Panc1 (cell line): ENCODE measurements around the gene ATP6V0A4. TPM values are rescaled to one million over a fixed set of nuclear protein-coding genes. Genes with fewer than 3 reads are reported as not detected.

Experiments
- ATAC-seq: fragments of 200-7000 bp; cut with Tn5 transposase; 2 replicates; pipeline ENCODE4 v1.9.1; 2020; ENCODE audit warnings: mild to moderate bottlenecking, moderate library complexity
- BruUV-seq: library from RNA; stranded (reverse); fragments of 400-500 nt; replicated peaks from 2 replicates; lab custom pipeline; 2021; lab: Mats Ljungman, UMichigan
- CTCF ChIA-PET: fragments of 300-600 bp; sonication (Branson Sonifier 250); formaldehyde crosslinking; loops from one replicate; lab custom pipeline; 2022; ENCODE audit warnings: antibody characterized with exemption; lab: Charles Lee
- POLR2A ChIA-PET: fragments of 300-600 bp; sonication (Branson Sonifier 250); formaldehyde crosslinking; loops from one replicate; lab custom pipeline; 2022; ENCODE audit warnings: antibody characterized with exemption; lab: Charles Lee
- DNase-seq: peaks from one replicate; pipeline ENCODE4 v3.0.0-alpha.2; 2010; ENCODE audit warnings: low read depth, low spot score
- H3K27ac ChIP-seq: 2 replicates; pipeline ENCODE4 v1.5.1; 2011; ENCODE audit warnings: mild to moderate bottlenecking, low read length, inconsistent platforms
- H3K27me3 ChIP-seq: fragments of 200-500 bp; sonication (Bioruptor generic); 2 replicates; pipeline ENCODE4 v1.6.0; 2014; ENCODE audit warnings: low read length, inconsistent platforms; ENCODE audit not compliant: control insufficient read depth, insufficient read depth
- H3K36me3 ChIP-seq: fragments of 200-500 bp; sonication (Bioruptor generic); 2 replicates; pipeline ENCODE4 v1.5.1; 2014; ENCODE audit warnings: inconsistent platforms, mild to moderate bottlenecking, low read length, moderate library complexity; ENCODE audit not compliant: control insufficient read depth, insufficient read depth
- H3K4me1 ChIP-seq: 2 replicates; pipeline ENCODE4 v1.5.1; 2011; ENCODE audit warnings: inconsistent platforms, mild to moderate bottlenecking, low read length, moderate library complexity; ENCODE audit not compliant: control insufficient read depth, insufficient read depth
- H3K4me3 ChIP-seq, 2 experiments: 2 replicates each; pipeline ENCODE4 v1.5.1; 2011 to 2012; ENCODE audit warnings: low read depth in 2 of 2, low read length in 2 of 2, mild to moderate bottlenecking in 2 of 2, inconsistent platforms in 1 of 2, moderate library complexity in 1 of 2
- H3K9me3 ChIP-seq: fragments of 200-500 bp; sonication (Bioruptor generic); 2 replicates; pipeline ENCODE4 v1.5.1; 2014; ENCODE audit warnings: low read depth, mild to moderate bottlenecking, inconsistent platforms, low read length, moderate library complexity; ENCODE audit not compliant: control insufficient read depth, insufficient read depth
- CTCF ChIP-seq: fragments of 450-650 bp; IDR thresholded peaks from 2 replicates; pipeline ENCODE4 v1.5.1; 2017; ENCODE audit warnings: mild to moderate bottlenecking
- POLR2AphosphoS5 ChIP-seq: IDR thresholded peaks from 2 replicates; pipeline ENCODE4 v1.6.1; 2012; ENCODE audit warnings: mild to moderate bottlenecking, low read depth, low read length, moderate library complexity
- REST ChIP-seq, 2 experiments: IDR thresholded peaks; 2 replicates each; pipeline ENCODE4 v1.6.1; 2011 to 2012; ENCODE audit warnings: low read depth in 2 of 2, control low read depth in 1 of 2, low read length in 1 of 2, mild to moderate bottlenecking in 1 of 2, moderate library complexity in 1 of 2; ENCODE audit not compliant: insufficient read depth in 1 of 2
- SIN3A ChIP-seq: IDR thresholded peaks from 2 replicates; pipeline ENCODE4 v1.6.1; 2012; ENCODE audit warnings: low read depth, mild to moderate bottlenecking, low read length, moderate library complexity, borderline replicate concordance; ENCODE audit not compliant: insufficient read depth
- TCF7L2 ChIP-seq: IDR thresholded peaks from 2 replicates; pipeline ENCODE4 v1.6.1; 2011; ENCODE audit warnings: mild to moderate bottlenecking, low read depth, low read length, inconsistent platforms
- in situ Hi-C: cut with HindIII; loops from 2 replicates; pipeline ENCODE4 v1.10.0; 2016; ENCODE audit warnings: low sequenced_read_pairs, low pct_unique_long_range_greater_than_20kb
- intact Hi-C: fragments of 100-400 bp; cut with micrococcal nuclease; formaldehyde crosslinking; loops from one replicate; pipeline ENCODE4 v1.10.0; 2022; ENCODE audit not compliant: unreplicated experiment
- total RNA-seq: library from RNA; stranded (reverse); gene quantifications from one replicate; pipeline ENCODE4 v1.2.1, GENCODE V29; 2021; ENCODE audit not compliant: unreplicated experiment

The ATP6V0A4 gene
- total RNA-seq, 1 experiment from 2014 or later = 0.15 TPM

GRCh38 chr7:138699661-138700060 lies 98.3 kb downstream of the ATP6V0A4 start:
- H3K27me3 ChIP-seq = peaks cover 10% of the 10 kb centered on the region; the same call in 1 of the 2 replicates
- intact Hi-C loops (no loop called here), in situ Hi-C loops (no loop called here)
- no peaks in the 10 kb centered on the region for H3K36me3 ChIP-seq
- ATAC-seq = no peak
- BruUV-seq = no TSS peak
- no peak overlapping the region for H3K4me3 ChIP-seq
- H3K4me1 ChIP-seq = no peaks in the 10 kb centered on the region
- ChIA-PET POLR2A (no interaction called here), CTCF (no interaction called here)
- no peaks in the 10 kb centered on the region for H3K9me3 ChIP-seq
- TF ChIP-seq CTCF (no peak), TCF7L2 (no peak), SIN3A (no peak), POLR2AphosphoS5 (no peak), REST (IDR thresholded peaks at IDR 0.05; ENCODE audit: insufficient read depth in 1 of 2, low read depth in 2 of 2, low read length in 1 of 2) (no peak)
- DNase-seq = no peak
- H3K27ac ChIP-seq = no peak overlapping the region

- no peak overlapping the region for H3K4me3 ChIP-seq
- H3K36me3 ChIP-seq = no peaks in the 10 kb centered on the region
- ChIA-PET POLR2A (no interaction called here), CTCF (no interaction called here)
- intact Hi-C loops (no loop called here), in situ Hi-C loops (no loop called here)
- H3K4me1 ChIP-seq = no peaks in the 10 kb centered on the region
- no peak overlapping the region for H3K27ac ChIP-seq
- H3K27me3 ChIP-seq = peaks cover 10% of the 10 kb centered on the region; the same call in 1 of the 2 replicates
- no TSS peak for BruUV-seq
- TF ChIP-seq TCF7L2 (no peak), REST (IDR thresholded peaks at IDR 0.05; ENCODE audit: insufficient read depth in 1 of 2, low read depth in 2 of 2, low read length in 1 of 2) (no peak), SIN3A (no peak), POLR2AphosphoS5 (no peak), CTCF (no peak)
- H3K9me3 ChIP-seq = no peaks in the 10 kb centered on the region
- no peak for ATAC-seq
- no peak for DNase-seq
Observed at GRCh38 chr7:138698281-138698680, 99.7 kb downstream of the ATP6V0A4 start.
